ENCODE results near the gene GLI2. TPM values are rescaled to one million over a fixed set of nuclear protein-coding genes. Genes with fewer than 3 reads are reported as not detected.
A peak's percentile ranks its signal among the peaks of the same experiment; 100 is the strongest.

The GLI2 gene
- total RNA-seq, 4 donors from 2014 or later: 1.9 to 7.9 (median 5.5) TPM

- Histone ChIP-seq H3K27ac (no peak overlapping the region), H3K36me3 (no peaks in the 10 kb centered on the region), H3K4me1 (peaks cover 26% of the 10 kb centered on the region), H3K27me3 (no peaks in the 10 kb centered on the region), H3K9me3 (no peaks in the 10 kb centered on the region), H3K4me3 (no peak overlapping the region)
- peak in 1 of 2 donors; percentile 45 for DNase-seq (ENCODE audit: low spot score in 2 of 2)
- WGBS: 91% methylated on average over 17 of the region's 17 CpGs
- no peak for TF ChIP-seq POLR2A (IDR thresholded peaks at IDR 0.05)
- TF ChIP-seq, protein P1, sequence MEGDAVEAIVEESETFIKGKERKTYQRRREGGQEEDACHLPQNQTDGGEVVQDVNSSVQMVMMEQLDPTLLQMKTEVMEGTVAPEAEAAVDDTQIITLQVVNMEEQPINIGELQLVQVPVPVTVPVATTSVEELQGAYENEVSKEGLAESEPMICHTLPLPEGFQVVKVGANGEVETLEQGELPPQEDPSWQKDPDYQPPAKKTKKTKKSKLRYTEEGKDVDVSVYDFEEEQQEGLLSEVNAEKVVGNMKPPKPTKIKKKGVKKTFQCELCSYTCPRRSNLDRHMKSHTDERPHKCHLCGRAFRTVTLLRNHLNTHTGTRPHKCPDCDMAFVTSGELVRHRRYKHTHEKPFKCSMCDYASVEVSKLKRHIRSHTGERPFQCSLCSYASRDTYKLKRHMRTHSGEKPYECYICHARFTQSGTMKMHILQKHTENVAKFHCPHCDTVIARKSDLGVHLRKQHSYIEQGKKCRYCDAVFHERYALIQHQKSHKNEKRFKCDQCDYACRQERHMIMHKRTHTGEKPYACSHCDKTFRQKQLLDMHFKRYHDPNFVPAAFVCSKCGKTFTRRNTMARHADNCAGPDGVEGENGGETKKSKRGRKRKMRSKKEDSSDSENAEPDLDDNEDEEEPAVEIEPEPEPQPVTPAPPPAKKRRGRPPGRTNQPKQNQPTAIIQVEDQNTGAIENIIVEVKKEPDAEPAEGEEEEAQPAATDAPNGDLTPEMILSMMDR (IDR thresholded peaks at IDR 0.05): no peak
- TF ChIP-seq POLR2AphosphoS5 (IDR thresholded peaks at IDR 0.05): no peak
- TF ChIP-seq EP300 (IDR thresholded peaks at IDR 0.05): no peak
Measured at GRCh38 chr2:120773186-120773800, 37.6 kb downstream of the GLI2 start.

DNA sequence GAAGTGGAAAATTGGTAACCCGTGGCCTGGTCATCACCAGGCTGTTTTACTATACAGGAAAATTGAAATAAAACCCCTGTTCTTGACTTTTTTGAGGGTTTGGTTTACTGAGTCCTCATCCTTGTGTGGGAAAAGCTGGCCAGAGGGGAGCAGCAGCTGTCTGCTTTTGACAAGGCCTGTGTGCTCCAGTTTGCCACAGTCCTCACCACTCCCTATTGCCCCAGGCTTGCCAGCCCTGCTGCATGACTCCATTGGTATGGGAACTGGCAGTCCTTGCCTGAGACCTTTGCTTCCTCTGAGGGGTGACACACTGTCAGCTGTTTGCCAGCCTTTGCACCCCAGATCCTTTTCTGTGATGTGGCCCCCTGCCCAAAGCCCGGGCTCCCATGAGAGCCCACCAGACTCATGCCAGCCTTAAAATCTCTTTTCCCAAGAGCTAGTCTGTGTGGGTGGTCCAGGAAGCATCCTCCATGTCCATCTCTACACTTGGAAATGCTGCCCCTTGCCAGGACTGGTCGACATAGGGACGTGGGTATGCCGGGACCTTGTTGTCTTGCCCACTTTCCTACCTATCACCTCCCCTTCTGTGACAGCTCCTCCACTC is 39.0 kb downstream of the GLI2 start:
- Histone ChIP-seq H3K9me3 (no peaks in the 10 kb centered on the region), H3K36me3 (no peaks in the 10 kb centered on the region), H3K27me3 (no peaks in the 10 kb centered on the region), H3K4me3 (no peak overlapping the region), H3K27ac (no peak overlapping the region), H3K4me1 (peaks cover 35% of the 10 kb centered on the region)
- 93% methylated on average over 5 of the region's 5 CpGs for WGBS
- no peak for DNase-seq (ENCODE audit: low spot score in 2 of 2)
- no peak for TF ChIP-seq POLR2A (IDR thresholded peaks at IDR 0.05)
- TF ChIP-seq POLR2AphosphoS5 (IDR thresholded peaks at IDR 0.05): no peak
- TF ChIP-seq EP300 (IDR thresholded peaks at IDR 0.05): no peak
- TF ChIP-seq, protein P1 (IDR thresholded peaks at IDR 0.05): no peak

GRCh38 chr2:120775194-120775593 is 39.5 kb downstream of the GLI2 start:
- Histone ChIP-seq H3K4me1 (peaks cover 40% of the 10 kb centered on the region), H3K9me3 (no peaks in the 10 kb centered on the region), H3K27me3 (no peaks in the 10 kb centered on the region), H3K4me3 (no peak overlapping the region), H3K36me3 (no peaks in the 10 kb centered on the region), H3K27ac (no peak overlapping the region)
- TF ChIP-seq POLR2AphosphoS5 (IDR thresholded peaks at IDR 0.05) (no peak), EP300 (IDR thresholded peaks at IDR 0.05) (no peak), POLR2A (IDR thresholded peaks at IDR 0.05) (no peak)
- TF ChIP-seq, protein P1 (IDR thresholded peaks at IDR 0.05): no peak
- 93% methylated on average over 16 of the region's 17 CpGs for WGBS
- DNase-seq (ENCODE audit: low spot score in 2 of 2): no peak

DNA sequence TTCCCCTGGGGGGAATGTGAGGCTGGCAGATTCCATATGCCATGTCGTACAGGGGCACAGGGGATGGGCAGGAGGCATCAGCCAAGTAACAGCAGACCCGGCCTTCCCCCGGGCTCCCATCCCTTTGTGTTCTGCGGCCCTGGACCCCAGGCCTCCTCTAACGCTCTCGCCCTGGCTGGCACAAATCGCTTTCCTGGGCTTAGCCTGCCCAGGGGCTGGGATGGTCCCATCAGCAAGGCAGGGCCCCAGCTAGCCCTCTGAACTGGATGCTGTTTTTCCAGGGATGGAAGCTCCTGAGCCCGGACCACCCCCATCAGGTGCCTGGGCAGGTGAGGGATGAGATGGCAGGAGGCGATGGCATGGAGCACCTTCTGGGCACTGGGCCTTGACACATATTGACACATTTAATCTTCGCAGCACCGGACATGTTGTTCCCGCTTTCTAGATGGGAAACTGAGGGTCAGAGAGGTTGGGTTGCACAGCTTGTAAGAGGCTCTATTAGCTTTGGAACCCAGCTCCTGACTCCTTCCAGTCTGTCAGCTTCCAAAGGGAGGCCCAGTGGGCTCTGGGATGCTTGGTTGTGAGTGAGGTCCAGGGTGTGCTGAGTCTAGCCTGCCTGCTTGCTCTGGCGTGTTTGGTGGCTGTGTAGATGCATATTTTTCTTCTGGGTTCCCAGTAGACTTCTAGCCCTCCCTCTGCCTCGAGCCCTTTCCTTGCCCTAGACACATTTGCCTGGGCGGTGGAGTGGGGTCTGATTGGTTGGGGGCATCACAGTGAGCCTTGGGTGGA is 40.3 kb downstream of the GLI2 start:
- Histone ChIP-seq H3K4me3 (no peak overlapping the region), H3K36me3 (no peaks in the 10 kb centered on the region), H3K27me3 (no peaks in the 10 kb centered on the region), H3K4me1 (peaks cover 46% of the 10 kb centered on the region), H3K9me3 (no peaks in the 10 kb centered on the region), H3K27ac (no peak overlapping the region)
- DNase-seq (ENCODE audit: low spot score in 2 of 2): no peak
- TF ChIP-seq EP300 (IDR thresholded peaks at IDR 0.05) (no peak), POLR2A (IDR thresholded peaks at IDR 0.05) (no peak), POLR2AphosphoS5 (IDR thresholded peaks at IDR 0.05) (no peak)
- TF ChIP-seq, protein P1 (IDR thresholded peaks at IDR 0.05): no peak
- WGBS: 84% methylated on average over 12 of the region's 15 CpGs

GRCh38 chr2:120776649-120777048 is 41.0 kb downstream of the GLI2 start:
- 84% methylated on average over 6 of the region's 9 CpGs for WGBS
- Histone ChIP-seq H3K9me3 (no peaks in the 10 kb centered on the region), H3K4me1 (peaks cover 40% of the 10 kb centered on the region), H3K27me3 (no peaks in the 10 kb centered on the region), H3K27ac (no peak overlapping the region), H3K36me3 (no peaks in the 10 kb centered on the region), H3K4me3 (no peak overlapping the region)
- TF ChIP-seq POLR2A (IDR thresholded peaks at IDR 0.05): no peak
- TF ChIP-seq, protein P1 (IDR thresholded peaks at IDR 0.05): no peak
- no peak for TF ChIP-seq EP300 (IDR thresholded peaks at IDR 0.05)
- no peak for TF ChIP-seq POLR2AphosphoS5 (IDR thresholded peaks at IDR 0.05)
- no peak for DNase-seq (ENCODE audit: low spot score in 2 of 2)
